K562 (cell line): ENCODE data around the gene DOCK7. TPM values are rescaled to one million over a fixed set of nuclear protein-coding genes. Genes with fewer than 3 reads are reported as not detected.

Experiments
- GATA2 ChIP-seq: sonication (generic); formaldehyde crosslinking; IDR thresholded peaks from 2 replicates; pipeline ENCODE4 v1.4.0; 2020; ENCODE audit warnings: mild to moderate bottlenecking, missing genetic modification reagents
- KLF10 ChIP-seq: fragments of 250-450 bp; sonication (Bioruptor Pico); IDR thresholded peaks from 2 replicates; pipeline ENCODE4 v1.6.1; 2021; ENCODE audit warnings: matching md5 sums
- MBD1 ChIP-seq: fragments of 250-450 bp; sonication (Bioruptor Pico); IDR thresholded peaks from 2 replicates; pipeline ENCODE4 v1.8.0; 2022; ENCODE audit warnings: inconsistent platforms
- NCOA1 ChIP-seq: fragments of 450-650 bp; IDR thresholded peaks from 2 replicates; pipeline ENCODE4 v1.6.1; 2016; ENCODE audit warnings: low read depth
- PATZ1 ChIP-seq: fragments of 250-450 bp; sonication (Bioruptor Pico); IDR thresholded peaks from 2 replicates; pipeline ENCODE4 v1.5.0; 2020; ENCODE audit warnings: mild to moderate bottlenecking, borderline replicate concordance
- PBX2 ChIP-seq, 2 experiments: IDR thresholded peaks in 1 of 2; conservative IDR thresholded peaks in 1 of 2; 2 replicates each; pipeline ENCODE4 v1.6.1; 2016; ENCODE audit warnings: low read depth in 2 of 2, mild to moderate bottlenecking in 1 of 2, missing compliant biosample characterization in 1 of 2, missing genetic modification characterization in 1 of 2, moderate library complexity in 1 of 2
- SMARCE1 ChIP-seq: fragments of 450-650 bp; IDR thresholded peaks from 2 replicates; pipeline ENCODE4 v1.7.1; 2016; ENCODE audit warnings: mild to moderate bottlenecking
- TAF1 ChIP-seq: IDR thresholded peaks from 2 replicates; pipeline ENCODE4 v1.6.1; 2011; ENCODE audit warnings: mild to moderate bottlenecking, low read length, moderate library complexity; ENCODE audit not compliant: insufficient read depth, control insufficient read depth, severe bottlenecking; ENCODE audit errors: extremely low read depth
- ZNF318 ChIP-seq, 2 experiments: fragments of 450-650 bp; IDR thresholded peaks; 2 replicates each; pipeline ENCODE4 v1.6.1; 2016; ENCODE audit warnings: mild to moderate bottlenecking in 2 of 2, borderline replicate concordance in 1 of 2, low read depth in 1 of 2, moderate library complexity in 1 of 2
- polyA plus RNA-seq, 8 experiments: library from polyadenylated mRNA; depleted of rRNA in 4 of 8; stranded (reverse) in 5 of 8; unstranded in 3 of 8; fragments of >200 nt; fragmentation: Nextera tagmentation in 2 of 8; fragmentation: Illumina TruSeq in 1 of 8; extraction: Ambion mirVana in 2 of 8; extraction: Trizol in 1 of 8; gene quantifications; 2 replicates each; pipeline versions ENCODE4 v1.2.1 to v1.2.3, GENCODE V29; 2011 to 2014; ENCODE audit warnings: inconsistent platforms in 1 of 8, missing spikeins in 1 of 8
- total RNA-seq, 7 experiments: library from RNA; depleted of rRNA in 6 of 7; stranded (reverse); fragments of >200 nt in 6 of 7; fragmentation: Illumina TruSeq in 2 of 7; extraction: Trizol in 2 of 7; gene quantifications; 2 replicates each; pipeline versions ENCODE4 v1.2.1 to v1.2.3, GENCODE V29; 2011 to 2021; ENCODE audit warnings: low replicate concordance in 1 of 7

The DOCK7 gene
- total and polyA plus RNA-seq, 9 of the 15 experiments (the other 6 are each of a cell fraction or from before 2014, with no cell fraction given) = 4.9 to 35.1 (median 12.6) TPM

- TF ChIP-seq TAF1 (peak; percentile 75), KLF10 (CRISPR knock-in tag) (no peak), NCOA1 (no peak), SMARCE1 (0 out of 2 replicates have a peak, but pooled peaks have one; percentile 14), GATA2 (CRISPR knock-in tag) (no peak), ZNF318 (IDR thresholded peaks at IDR 0.05; ENCODE audit: borderline replicate concordance in 1 of 2, low read depth in 1 of 2) (no peak), PATZ1 (CRISPR knock-in tag) (no peak), MBD1 (no peak), PBX2 (CRISPR knock-in tag; IDR thresholded peaks at IDR 0.05; ENCODE audit: low read depth) (no peak), PBX2 (tag; conservative IDR thresholded peaks at IDR 0.05; ENCODE audit: low read depth) (no peak)
Measured at GRCh38 chr1:62436466-62437272, 251.5 kb downstream of the DOCK7 start, which contains the start of gene USP1 (continued).
